RWPE2 (cell line): ENCODE results near the gene TMEM30B.

Source experiments
- ATAC-seq: fragments of 200-7000 bp; cut with Tn5 transposase; 3 replicates; pipeline ENCODE4 v1.9.1; 2021; ENCODE audit warnings: low read depth
- DNase-seq: peaks from one replicate; pipeline ENCODE4 v3.0.0-alpha.2; 2020; ENCODE audit warnings: low spot score
- H3K27ac ChIP-seq: fragments of 450-650 bp; 2 replicates; pipeline ENCODE4 v1.5.1; 2017; ENCODE audit warnings: mild to moderate bottlenecking; ENCODE audit not compliant: poor library complexity, severe bottlenecking
- H3K27me3 ChIP-seq: fragments of 250-450 bp; sonication (Bioruptor Pico); 2 replicates; pipeline ENCODE4 v1.5.1; 2021; ENCODE audit warnings: mild to moderate bottlenecking, moderate library complexity; ENCODE audit not compliant: insufficient read depth, poor library complexity, severe bottlenecking
- H3K36me3 ChIP-seq: fragments of 250-450 bp; sonication (Bioruptor Pico); 2 replicates; pipeline ENCODE4 v1.5.1; 2020; ENCODE audit warnings: low read depth, mild to moderate bottlenecking, moderate library complexity
- H3K4me1 ChIP-seq: fragments of 250-450 bp; sonication (Bioruptor Pico); 2 replicates; pipeline ENCODE4 v1.5.1; 2021; ENCODE audit warnings: mild to moderate bottlenecking, moderate library complexity; ENCODE audit not compliant: insufficient read depth, poor library complexity, severe bottlenecking
- H3K4me3 ChIP-seq: fragments of 250-450 bp; sonication (Bioruptor Pico); 2 replicates; pipeline ENCODE4 v1.5.1; 2021; ENCODE audit warnings: mild to moderate bottlenecking, moderate library complexity; ENCODE audit not compliant: severe bottlenecking
- H3K9me3 ChIP-seq: fragments of 250-450 bp; sonication (Bioruptor Pico); 2 replicates; pipeline ENCODE4 v1.5.1; 2021; ENCODE audit warnings: mild to moderate bottlenecking, moderate library complexity; ENCODE audit not compliant: severe bottlenecking
- CTCF ChIP-seq: fragments of 450-650 bp; IDR thresholded peaks from one replicate; pipeline ENCODE4 v1.5.1; 2017; ENCODE audit warnings: mild to moderate bottlenecking, moderate library complexity; ENCODE audit not compliant: poor library complexity, severe bottlenecking

Gene TMEM30B

GRCh38 chr14:61281186-61281947 lies at the start of gene TMEM30B:
Gene TMEM30B (minus strand): TSS chr14:61281338. CDS start chr14:61281147, 191 bp downstream.
- peak within 1 kb of the TSS; percentile 64 for H3K4me3 ChIP-seq
- peaks cover 13% of the 10 kb centered on the region for H3K36me3 ChIP-seq
- no peaks in the 10 kb centered on the region for H3K9me3 ChIP-seq
- no peaks in the 10 kb centered on the region for H3K27me3 ChIP-seq
- H3K4me1 ChIP-seq: peaks cover 22% of the 10 kb centered on the region
- ATAC-seq (peak; percentile 91), DNase-seq (peak; percentile 99)
- H3K27ac ChIP-seq: peak within 1 kb of the TSS; percentile 82
- TF ChIP-seq CTCF: no peak

- no peaks in the 10 kb centered on the region for H3K27me3 ChIP-seq
- no peak overlapping the region for H3K27ac ChIP-seq
- no peaks in the 10 kb centered on the region for H3K9me3 ChIP-seq
- peaks cover 13% of the 10 kb centered on the region for H3K4me1 ChIP-seq
- DNase-seq: no peak
- ATAC-seq: no peak
- no peak overlapping the region for H3K4me3 ChIP-seq
- no peak for TF ChIP-seq CTCF
- peaks cover 8% of the 10 kb centered on the region for H3K36me3 ChIP-seq
These were observed 49.4 kb upstream of the TMEM30B start for GRCh38 chr14:61330511-61330910.

GRCh38 chr14:61329478-61330051 lies 48.4 kb upstream of the TMEM30B start:
- H3K4me1 ChIP-seq: peaks cover 13% of the 10 kb centered on the region
- DNase-seq (no peak), ATAC-seq (no peak)
- H3K36me3 ChIP-seq: peaks cover 8% of the 10 kb centered on the region
- H3K9me3 ChIP-seq: no peaks in the 10 kb centered on the region
- H3K27me3 ChIP-seq: no peaks in the 10 kb centered on the region
- no peak for TF ChIP-seq CTCF
- H3K27ac ChIP-seq: no peak overlapping the region
- H3K4me3 ChIP-seq: no peak overlapping the region

- no peaks in the 10 kb centered on the region for H3K9me3 ChIP-seq
- no peak for TF ChIP-seq CTCF
- no peak overlapping the region for H3K4me3 ChIP-seq
- ATAC-seq (no peak), DNase-seq (no peak)
- H3K27me3 ChIP-seq: no peaks in the 10 kb centered on the region
- H3K27ac ChIP-seq: no peak overlapping the region
- peaks cover 15% of the 10 kb centered on the region for H3K4me1 ChIP-seq
- H3K36me3 ChIP-seq: peaks cover 12% of the 10 kb centered on the region
These were observed 47.6 kb upstream of the TMEM30B start for GRCh38 chr14:61328626-61329262.
